Prostate gland (tissue), 2 donors: ENCODE results near the gene RDH16.

Experiments
- CTCF ChIP-seq, 4 experiments: fragments of 200-600 bp in 2 of 4; fragments of 450-650 bp in 2 of 4; sonication (generic) in 2 of 4; IDR thresholded peaks; 1 replicate in 3 of 4; 2 replicates in 1 of 4; pipeline ENCODE4 v1.5.1; 2016 to 2019; ENCODE audit warnings: antibody characterized with exemption in 4 of 4, mild to moderate bottlenecking in 2 of 4, moderate library complexity in 2 of 4
- POLR2A ChIP-seq: fragments of 450-650 bp; IDR thresholded peaks from one replicate; pipeline ENCODE4 v1.6.1; 2016; ENCODE audit warnings: antibody characterized with exemption, mild to moderate bottlenecking

DNA sequence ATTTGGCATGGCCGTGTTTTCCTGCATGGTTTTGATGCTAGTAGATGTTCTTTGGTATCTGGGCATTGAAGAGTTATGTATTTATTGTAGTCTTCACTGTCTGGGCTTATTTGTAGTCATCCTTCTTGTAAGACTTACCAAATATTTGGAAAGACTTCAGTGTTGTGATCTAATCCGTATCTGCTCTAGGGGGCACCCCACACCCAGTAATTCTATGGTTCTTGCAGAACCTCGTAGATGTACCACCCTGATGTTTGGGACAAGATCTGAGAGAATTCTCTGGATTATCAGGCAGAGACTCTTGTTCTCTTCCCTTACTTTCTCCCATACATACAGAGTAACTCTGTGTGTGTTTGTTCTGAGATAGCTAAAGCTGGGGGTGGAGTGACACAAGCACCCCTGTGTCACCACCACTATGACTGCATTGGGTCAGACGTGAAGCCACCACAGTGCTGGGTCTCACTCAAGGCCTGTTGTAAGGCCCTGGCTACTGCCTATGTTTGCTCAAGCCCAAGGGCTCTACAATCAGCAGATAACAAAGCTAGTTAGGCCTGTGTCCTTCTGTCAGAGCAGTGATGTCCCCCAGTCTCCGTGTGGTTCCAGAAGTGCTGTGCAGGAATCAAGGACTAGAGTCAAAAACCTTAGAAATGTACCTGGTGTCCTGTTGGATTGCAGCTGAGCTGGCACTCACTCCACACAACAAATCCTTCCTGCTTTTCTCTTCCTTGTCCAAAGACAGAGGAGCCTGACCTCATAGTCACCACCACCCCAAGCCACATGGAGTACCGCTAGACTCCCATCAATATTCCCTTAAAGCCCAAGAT is 9.6 kb downstream of the RDH16 start:
- TF ChIP-seq CTCF (IDR thresholded peaks at IDR 0.05) (peak in 1 of 4 experiments; percentile 17), POLR2A (no peak)
